HL-60 (cell line): Measurements from ENCODE around the gene RYR3.
"Not testable (repeated sequence)": the region's sequence is repeated elsewhere in the genome, so short reads cannot be mapped to it uniquely, and the experiment has no call there.

Experiments used
- DNase-seq, 2 experiments: peaks; one replicate each; pipeline ENCODE4 v3.0.0-alpha.2; 2010 to 2020; ENCODE audit warnings: low read depth in 1 of 2, low spot score in 1 of 2
- H3K27ac ChIP-seq: fragments of 250-450 bp; sonication (Bioruptor Pico); replicated peaks from 2 replicates; pipeline ENCODE4 v1.5.1; 2020; ENCODE audit warnings: mild to moderate bottlenecking, moderate library complexity
- H3K27me3 ChIP-seq: fragments of 250-450 bp; sonication (Bioruptor Pico); 2 replicates; pipeline ENCODE4 v1.5.1; 2021; ENCODE audit warnings: mild to moderate bottlenecking, moderate library complexity; ENCODE audit not compliant: insufficient read depth, poor library complexity, severe bottlenecking
- H3K4me3 ChIP-seq: replicated peaks from 2 replicates; pipeline ENCODE4 v1.5.1; 2011; ENCODE audit warnings: mild to moderate bottlenecking, control low read depth, low read length; ENCODE audit not compliant: insufficient read depth
- CTCF ChIP-seq: IDR thresholded peaks from one replicate; pipeline ENCODE4 v1.5.1; 2011; ENCODE audit warnings: low read length, control low read depth, inconsistent platforms; ENCODE audit not compliant: insufficient read depth
- GABPA ChIP-seq: IDR thresholded peaks from 2 replicates; pipeline ENCODE4 v1.6.1; 2012; ENCODE audit warnings: low read depth
- POLR2AphosphoS5 ChIP-seq: IDR thresholded peaks from 2 replicates; pipeline ENCODE4 v1.6.1; 2012; ENCODE audit warnings: low read depth
- REST ChIP-seq: IDR thresholded peaks from 2 replicates; pipeline ENCODE4 v1.6.1; 2012; ENCODE audit warnings: low read depth; ENCODE audit not compliant: insufficient replicate concordance
- SPI1 ChIP-seq: IDR thresholded peaks from 2 replicates; pipeline ENCODE4 v1.6.1; 2012; ENCODE audit warnings: low read depth, mild to moderate bottlenecking, borderline replicate concordance

RYR3 gene

GRCh38 chr15:33592864-33593263, 282.1 kb downstream of the RYR3 start:
- no peak for DNase-seq
- TF ChIP-seq POLR2AphosphoS5 (no peak), REST (no peak), GABPA (no peak)

GRCh38 chr15:33598382-33598781, 287.6 kb downstream of the RYR3 start:
- not testable (repeated sequence) for H3K4me3 ChIP-seq, H3K27me3 ChIP-seq, H3K27ac ChIP-seq, DNase-seq

More at GRCh38 chr15:33592864-33593263, 282.1 kb downstream of the RYR3 start:
- H3K27me3 ChIP-seq: peaks cover 5% of the 10 kb centered on the region
- H3K27ac ChIP-seq: no peak overlapping the region
- H3K4me3 ChIP-seq: no peak overlapping the region

GRCh38 chr15:33600212-33600611, 289.4 kb downstream of the RYR3 start:
- TF ChIP-seq GABPA: no peak
- no peak for TF ChIP-seq POLR2AphosphoS5
- TF ChIP-seq CTCF: no peak
- TF ChIP-seq SPI1: no peak
- no peak for TF ChIP-seq REST
- no peak for DNase-seq

GRCh38 chr15:33601461-33601860, 290.7 kb downstream of the RYR3 start:
- Histone ChIP-seq H3K27ac (no peak overlapping the region), H3K4me3 (no peak overlapping the region), H3K27me3 (no peaks in the 10 kb centered on the region)
- DNase-seq: no peak
- TF ChIP-seq REST: no peak

More at GRCh38 chr15:33600212-33600611, 289.4 kb downstream of the RYR3 start:
- Histone ChIP-seq H3K27ac (no peak overlapping the region), H3K4me3 (no peak overlapping the region), H3K27me3 (no peaks in the 10 kb centered on the region)

GRCh38 chr15:33608714-33609113, 297.9 kb downstream of the RYR3 start:
- no peaks in the 10 kb centered on the region for H3K27me3 ChIP-seq
- TF ChIP-seq POLR2AphosphoS5: no peak
- TF ChIP-seq REST: no peak
- TF ChIP-seq CTCF: no peak
- no peak for TF ChIP-seq SPI1
- TF ChIP-seq GABPA: no peak
- DNase-seq: no peak
- no peak overlapping the region for H3K4me3 ChIP-seq
- H3K27ac ChIP-seq: no peak overlapping the region
